GM13977 (cell line): ENCODE data around the gene CSMD2.

Experiments used
- DNase-seq: peaks from one replicate; pipeline ENCODE4 v3.0.0; 2012; ENCODE audit warnings: low spot score
- CTCF ChIP-seq: IDR thresholded peaks from 2 replicates; pipeline ENCODE4 v1.5.1; 2012; ENCODE audit warnings: mild to moderate bottlenecking, control low read depth; ENCODE audit not compliant: insufficient read depth; ENCODE audit errors: extremely low read depth, missing control alignments
- in situ Hi-C: fragments of 300-500 bp; cut with MboI; formaldehyde crosslinking; loops from one replicate; pipeline ENCODE4 v1.12.0; 2022; ENCODE audit warnings: low sequenced_read_pairs, low pct_unique_long_range_greater_than_20kb, mixed read lengths, inconsistent platforms; ENCODE audit not compliant: unreplicated experiment

CSMD2 gene

DNA sequence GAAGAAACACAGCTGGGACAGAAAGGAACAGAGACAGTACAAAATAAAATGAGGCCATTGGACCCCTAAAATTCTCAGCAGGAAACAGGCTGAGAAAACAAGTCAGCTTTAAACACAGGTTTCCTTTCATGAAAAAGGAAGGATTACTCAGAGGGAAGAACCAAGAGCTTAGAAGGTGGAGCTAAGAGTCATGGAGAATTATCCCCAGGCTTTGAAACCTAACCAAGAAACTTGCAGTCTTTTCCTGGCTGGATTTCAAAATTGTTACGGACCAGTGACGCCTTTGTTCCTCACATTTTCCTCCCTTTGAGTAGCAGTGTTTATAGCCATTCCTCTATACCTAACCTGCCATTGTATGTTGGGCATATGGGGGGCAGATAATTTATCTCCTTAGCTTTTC is 292.3 kb downstream of the CSMD2 start:
- DNase-seq, result no peak
- TF ChIP-seq CTCF, result no peak
- in situ Hi-C loops, result no loop called here

DNA sequence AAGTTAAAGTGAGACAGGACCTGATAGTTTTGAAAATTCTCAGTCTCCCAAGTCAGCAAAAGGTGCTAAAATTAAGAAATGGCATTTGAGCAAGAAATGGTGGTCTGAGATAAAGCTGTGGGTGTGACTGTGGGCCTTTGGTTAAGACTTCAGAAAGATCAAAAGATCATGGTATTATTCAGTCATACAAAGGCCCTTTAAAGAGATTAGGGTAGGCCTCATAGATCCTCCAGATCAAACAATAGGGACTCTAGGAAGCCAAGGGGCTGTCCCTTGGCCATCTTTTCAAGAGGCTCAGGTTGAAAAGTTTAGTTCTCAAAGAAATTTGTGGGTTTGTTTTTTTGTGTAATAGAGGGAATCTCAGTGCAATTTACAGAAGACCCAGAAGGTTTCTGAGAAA is 292.8 kb downstream of the CSMD2 start:
- in situ Hi-C loops, result no loop called here
- no peak for TF ChIP-seq CTCF
- DNase-seq, result no peak

- no peak for TF ChIP-seq CTCF
- no peak for DNase-seq
- in situ Hi-C loops, result no loop called here
Observed at GRCh38 chr1:33867684-33868083, 297.3 kb downstream of the CSMD2 start.

DNA sequence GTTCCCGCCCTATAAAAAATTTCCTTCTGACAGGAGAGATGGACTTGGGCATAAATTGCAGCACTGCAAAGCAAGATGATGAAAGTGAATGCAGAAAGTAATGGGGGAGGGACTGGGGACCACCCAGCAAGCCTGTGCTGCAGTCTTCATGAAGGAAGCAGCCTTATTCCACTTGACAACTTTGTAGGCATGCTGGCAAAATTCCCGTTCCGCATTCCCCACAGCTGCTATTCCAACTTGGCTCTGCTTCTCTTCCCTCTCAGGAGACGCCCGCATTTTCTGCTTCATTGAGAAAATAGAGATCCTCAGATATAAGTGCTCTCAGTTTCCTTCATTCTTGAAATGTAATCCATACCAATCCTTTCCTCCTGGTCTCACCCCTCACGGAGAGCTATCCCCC is 298.7 kb downstream of the CSMD2 start:
- in situ Hi-C loops, result no loop called here
- DNase-seq, result no peak
- TF ChIP-seq CTCF, result no peak

DNA sequence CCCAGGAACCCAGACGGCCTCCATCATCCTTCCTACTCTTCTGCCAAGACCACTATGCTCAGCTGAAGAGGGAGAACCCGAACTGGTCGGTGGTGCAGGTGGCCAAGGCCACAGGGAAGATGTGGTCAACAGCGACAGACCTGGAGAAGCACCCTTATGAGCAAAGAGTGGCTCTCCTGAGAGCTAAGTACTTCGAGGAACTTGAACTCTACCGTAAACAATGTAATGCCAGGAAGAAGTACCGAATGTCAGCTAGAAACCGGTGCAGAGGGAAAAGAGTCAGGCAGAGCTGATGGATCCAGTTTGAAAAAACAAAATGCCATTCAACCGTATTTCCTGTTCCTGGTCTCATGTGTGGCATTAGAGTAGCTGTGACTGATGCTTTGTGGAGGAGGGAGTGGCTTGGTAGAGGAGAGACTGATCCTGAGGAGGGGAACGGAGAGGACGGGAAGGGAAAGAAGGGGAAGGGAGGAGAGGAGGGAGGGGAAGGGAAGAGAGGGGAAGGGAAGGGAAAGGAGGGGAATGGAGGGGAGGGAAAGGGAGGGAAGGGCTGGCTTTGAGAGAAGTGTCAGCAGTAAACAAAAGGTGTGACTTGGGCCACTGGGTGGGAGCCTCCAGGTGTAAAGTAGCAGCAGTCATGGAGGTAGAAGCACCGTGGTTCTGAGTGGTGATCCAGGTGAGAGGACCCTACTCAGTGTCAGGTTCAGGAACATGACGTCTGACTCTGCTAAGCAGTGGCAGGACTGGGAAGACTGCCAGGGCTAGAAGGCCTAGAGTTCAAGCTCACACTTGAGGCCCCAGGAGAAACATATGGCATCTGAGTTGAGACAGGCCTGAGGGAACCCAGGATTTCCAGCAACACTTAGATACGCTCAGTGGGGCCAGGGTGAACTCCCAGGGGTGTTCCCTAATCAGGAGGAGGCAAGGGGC is 300.3 kb downstream of the CSMD2 start:
- DNase-seq, result no peak
- in situ Hi-C loops, result no loop called here
- no peak for TF ChIP-seq CTCF

- in situ Hi-C loops, result no loop called here
- no peak for DNase-seq
- no peak for TF ChIP-seq CTCF
Observed at GRCh38 chr1:33863779-33864178, 301.3 kb downstream of the CSMD2 start, which contains the start of gene HMGB4. Gene HMGB4 (plus strand): TSS chr1:33864079. CDS start chr1:33864192, 113 bp downstream.
